ENCODE data around the gene GAS6.
"Not testable (repeated sequence)": the region's sequence is repeated elsewhere in the genome, so short reads cannot be mapped to it uniquely, and the experiment has no call there.

GAS6 gene

GRCh38 chr13:113837560-113838355 is 26.1 kb downstream of the GAS6 start:
- DNase-seq (ENCODE audit: low spot score): peak; percentile 98

DNA sequence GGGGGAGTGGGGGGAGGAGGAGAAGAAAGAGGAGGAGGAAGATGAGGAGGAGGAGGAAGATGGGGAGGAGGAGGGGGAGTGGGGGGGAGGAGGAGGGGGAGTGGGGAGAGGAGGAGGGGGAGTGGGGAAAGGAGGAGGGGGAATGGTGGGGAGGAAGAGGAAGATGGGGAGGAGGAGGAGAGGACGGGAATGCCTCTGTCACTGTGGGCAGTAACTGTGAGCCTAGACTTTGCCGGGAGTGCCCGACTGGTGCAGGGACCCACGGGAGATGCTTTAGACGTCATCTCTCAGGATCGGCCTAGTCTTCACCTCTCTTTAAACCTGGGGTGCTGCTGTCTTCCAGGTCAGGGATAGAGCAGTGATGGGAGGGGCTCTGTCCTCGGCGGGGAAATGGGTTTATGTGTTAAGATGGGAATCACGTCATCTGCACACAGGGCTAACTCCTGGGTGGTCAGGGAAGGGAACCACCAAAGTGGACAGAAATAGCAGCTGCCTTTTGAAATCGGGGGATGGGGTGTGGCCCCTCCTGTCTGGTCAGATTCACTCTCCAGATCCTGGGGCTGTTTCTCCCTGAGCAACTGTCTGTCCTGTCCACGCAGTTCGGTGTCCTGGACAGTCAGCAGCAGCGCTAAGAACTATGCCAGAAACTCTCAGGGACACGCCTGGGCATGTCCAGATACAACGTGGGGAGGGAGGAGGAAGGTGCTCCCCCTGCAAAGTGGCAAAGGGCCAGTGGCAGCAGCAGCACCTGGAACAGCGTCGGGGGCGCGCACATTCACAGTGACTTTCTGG is 26.9 kb downstream of the GAS6 start:
- DNase-seq (ENCODE audit: low spot score): peak; percentile 82

DNA sequence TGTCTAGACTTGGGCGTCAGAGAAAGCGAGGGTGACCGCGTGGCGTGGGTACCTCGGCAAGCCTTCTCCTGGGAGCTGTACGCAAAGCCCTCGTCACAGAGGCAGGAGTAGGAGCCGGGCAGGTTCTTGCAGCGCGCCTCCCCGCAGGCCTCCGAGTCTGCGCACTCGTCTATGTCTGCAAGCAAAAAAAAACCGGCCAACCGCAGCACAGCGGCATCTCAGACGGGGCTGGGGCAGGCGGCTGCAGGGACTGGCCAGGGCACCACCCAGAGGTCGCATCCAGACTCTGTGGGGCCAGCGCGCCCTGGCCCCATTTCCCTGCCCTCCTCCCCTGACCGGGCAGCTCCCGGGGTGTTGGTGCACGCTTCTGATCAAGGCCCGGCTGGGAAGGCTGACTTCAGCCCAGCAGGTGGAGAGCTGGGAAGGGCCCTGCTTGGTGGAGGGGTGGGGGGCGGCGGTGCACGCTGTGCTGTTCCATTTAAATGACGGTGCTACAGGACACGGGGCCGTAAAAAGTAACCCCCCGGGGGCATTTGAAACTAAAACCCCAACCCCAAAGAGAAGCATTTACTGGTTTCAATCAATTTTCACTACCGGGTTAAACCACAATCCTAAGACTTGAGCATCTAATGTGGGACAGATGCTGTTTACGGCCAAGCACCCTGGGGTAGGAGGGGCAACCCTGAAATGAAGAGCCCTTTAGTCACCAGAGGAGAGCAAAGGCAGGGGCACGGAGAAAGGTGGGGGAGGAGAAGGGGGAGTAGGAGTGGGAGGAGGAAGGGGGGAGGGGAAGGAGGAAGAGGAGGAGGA is 28.2 kb downstream of the GAS6 start:
- DNase-seq (ENCODE audit: low spot score): peak; percentile 84

DNA sequence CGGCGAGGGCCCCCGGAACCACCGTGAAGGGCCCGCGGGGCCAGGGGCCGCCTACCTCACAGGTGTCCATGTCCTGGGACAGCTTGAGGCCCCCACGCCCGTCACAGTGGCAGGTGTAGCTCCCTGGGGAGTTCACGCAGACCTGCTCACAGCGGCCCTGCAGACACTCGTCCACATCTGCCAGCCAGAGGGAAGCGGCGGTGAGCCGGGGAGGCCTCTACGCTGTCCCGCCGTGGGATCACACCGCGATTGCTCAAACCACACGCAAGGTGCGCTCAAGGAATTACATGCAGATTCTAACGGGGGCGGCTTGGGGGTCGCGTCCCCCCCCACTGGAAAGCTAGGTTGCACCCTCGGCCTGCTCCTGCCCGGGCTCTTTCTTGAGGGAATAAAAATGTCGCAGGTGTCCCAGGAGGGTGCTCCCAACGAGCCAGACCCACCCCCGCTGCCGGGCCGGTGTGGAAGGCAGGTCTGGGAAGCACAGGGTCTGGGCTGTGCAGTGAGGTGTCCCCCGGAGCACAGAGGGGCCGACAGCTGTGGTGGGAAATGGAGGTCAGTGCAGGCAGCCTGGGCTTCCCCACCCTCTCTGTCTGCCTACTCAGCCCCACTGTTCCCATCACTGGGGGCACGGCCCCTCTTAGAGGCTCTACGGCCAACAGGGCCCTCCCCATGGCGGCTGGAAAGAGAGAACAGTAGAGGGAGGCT is 29.2 kb downstream of the GAS6 start:
- no peak for DNase-seq (ENCODE audit: low spot score)

DNA sequence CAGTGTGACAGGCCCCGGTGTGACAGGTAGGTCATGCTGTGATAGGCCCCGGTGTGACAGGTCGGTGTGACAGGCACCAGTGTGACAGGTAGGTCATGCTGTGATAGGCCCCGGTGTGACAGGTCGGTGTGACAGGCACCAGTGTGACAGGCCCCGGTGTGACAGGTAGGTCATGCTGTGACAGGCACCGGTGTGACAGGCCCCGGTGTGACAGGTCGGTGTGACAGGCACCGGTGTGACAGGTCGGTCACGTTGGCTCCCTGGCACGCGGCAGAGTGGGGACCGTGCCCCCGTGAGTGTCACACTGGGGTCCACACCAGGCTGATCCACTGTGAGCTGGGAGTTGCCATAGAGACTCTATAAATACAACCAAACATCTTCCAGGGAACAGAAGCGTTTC is 29.9 kb downstream of the GAS6 start:
- DNase-seq (ENCODE audit: low spot score): not testable (repeated sequence)

DNA sequence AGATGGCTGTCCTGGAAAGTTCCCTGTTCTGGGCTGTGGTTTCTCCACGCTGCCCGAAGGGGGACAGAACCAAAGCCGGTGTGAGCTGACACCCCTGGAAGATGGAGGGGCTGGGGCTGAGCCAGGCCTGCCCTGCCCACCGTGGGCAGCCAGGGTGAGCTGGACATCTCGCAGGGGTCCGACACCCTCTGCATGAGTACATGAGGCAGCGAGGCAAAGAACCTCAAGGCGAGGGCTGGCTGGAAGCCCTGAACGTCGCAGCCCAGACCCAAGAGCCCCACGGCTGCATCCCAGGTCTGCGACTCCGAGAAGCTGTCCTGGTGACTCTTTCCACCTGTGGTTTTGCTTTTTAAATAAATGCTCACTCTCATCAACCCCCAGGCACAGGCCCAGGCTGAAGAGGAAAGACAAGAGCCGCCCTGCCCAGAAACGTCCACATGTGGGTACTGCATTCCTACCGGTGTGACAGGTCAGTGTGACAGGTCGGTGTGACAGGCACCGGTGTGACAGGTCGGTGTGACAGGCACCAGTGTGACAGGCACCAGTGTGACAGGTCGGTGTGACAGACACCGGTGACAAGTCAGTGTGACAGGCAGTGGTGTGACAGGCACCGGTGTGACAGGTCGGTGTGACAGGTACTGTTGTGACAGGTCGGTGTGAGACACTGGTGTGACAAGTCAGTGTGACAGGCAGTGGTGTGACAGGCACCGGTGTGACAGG is 30.6 kb downstream of the GAS6 start:
- DNase-seq (ENCODE audit: low spot score): no peak

DNA sequence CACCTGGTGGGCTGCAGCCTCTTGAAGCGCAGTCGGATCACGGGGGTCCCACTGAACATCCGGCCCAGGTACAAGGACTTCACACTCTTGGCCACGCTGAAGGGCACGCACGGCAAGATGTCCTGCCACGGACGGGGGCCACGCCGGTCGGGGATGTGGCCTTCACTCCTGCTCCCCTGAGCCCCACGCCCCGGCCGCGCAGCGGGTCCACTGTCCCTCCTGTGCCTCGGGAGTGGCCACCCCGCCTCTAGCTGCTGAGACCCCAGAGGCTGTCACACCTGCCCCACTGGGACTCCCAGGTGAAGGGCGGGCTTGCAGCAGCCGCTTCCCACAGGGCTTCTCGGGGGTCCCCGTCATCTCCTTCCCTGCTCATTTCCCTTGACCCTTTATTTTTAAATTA is 31.2 kb downstream of the GAS6 start:
- no peak for DNase-seq (ENCODE audit: low spot score)

- DNase-seq (ENCODE audit: low spot score): no peak
These were observed 31.7 kb downstream of the GAS6 start for GRCh38 chr13:113832205-113832604.

DNA sequence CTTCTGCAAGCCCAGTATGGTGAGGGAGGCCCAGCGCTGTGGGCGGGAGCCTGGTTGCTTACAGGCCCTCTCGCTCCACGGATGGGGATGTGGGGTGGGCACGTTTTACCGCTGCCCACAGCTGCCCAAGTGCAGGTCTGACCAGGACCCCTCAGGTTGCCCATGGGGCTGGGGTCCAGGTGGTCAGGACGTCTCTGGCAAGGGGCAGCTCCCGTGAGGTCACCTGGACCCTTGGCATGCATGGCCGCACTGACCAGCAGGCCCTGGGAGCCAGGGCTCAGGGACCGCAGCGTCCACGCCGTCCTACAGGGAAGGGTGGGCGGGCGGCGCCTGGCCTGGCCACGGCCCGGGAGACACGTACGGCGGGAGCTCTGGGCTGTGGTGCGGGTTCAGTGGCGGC is 32.8 kb downstream of the GAS6 start:
- DNase-seq (ENCODE audit: low spot score): no peak

- not testable (repeated sequence) for DNase-seq (ENCODE audit: low spot score)
These were observed 33.4 kb downstream of the GAS6 start for GRCh38 chr13:113830426-113830950.

DNA sequence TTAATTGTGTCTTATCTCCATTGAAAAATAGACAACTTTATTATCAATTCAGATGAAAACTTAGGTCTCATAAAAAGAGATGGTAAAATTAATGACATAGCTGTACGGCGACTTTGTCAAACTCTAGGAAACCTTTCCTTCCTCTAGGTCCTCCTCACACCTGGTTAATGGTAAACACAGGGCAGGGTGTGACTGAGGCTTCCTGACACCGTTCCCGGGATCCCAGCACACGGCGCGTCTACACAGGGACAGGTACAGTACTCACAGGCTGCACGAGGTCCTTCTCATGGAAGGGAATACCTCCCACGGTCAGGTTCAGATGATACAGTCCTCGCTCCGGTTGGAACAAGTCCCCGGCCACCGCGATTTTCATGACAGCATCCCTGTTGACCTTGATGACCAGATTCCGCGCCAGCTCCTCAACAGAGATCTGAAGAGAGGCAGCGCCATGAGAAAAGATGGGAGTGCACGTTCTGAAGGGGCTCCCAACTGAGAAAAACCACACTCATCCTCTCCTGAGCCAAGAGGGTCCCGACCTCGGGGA is 35.5 kb downstream of the GAS6 start:
- DNase-seq (ENCODE audit: low spot score): no peak

- no peak for DNase-seq (ENCODE audit: low spot score)
These were observed 36.9 kb downstream of the GAS6 start for GRCh38 chr13:113827021-113827420.

DNA sequence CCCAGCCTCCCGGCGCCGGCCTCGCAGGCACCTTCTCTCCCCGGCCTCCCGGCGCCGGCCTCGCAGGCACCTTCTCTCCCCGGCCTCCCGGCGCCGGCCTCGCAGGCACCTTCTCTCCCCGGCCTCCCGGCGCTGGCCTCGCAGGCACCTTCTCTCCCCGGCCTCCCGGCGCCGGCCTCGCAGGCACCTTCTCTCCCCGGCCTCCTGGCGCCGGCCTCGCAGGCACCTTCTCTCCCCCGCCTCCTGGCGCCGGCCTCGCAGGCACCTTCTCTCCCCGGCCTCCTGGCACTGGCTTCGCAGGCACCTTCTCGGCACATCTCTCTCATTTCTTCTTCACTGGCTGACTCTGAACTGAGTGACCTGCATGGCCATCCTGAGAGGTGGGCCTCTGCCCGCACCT is 37.4 kb downstream of the GAS6 start:
- DNase-seq (ENCODE audit: low spot score): not testable (repeated sequence)

- no peak for DNase-seq (ENCODE audit: low spot score)
These were observed 38.0 kb downstream of the GAS6 start for GRCh38 chr13:113825841-113826240.

DNA sequence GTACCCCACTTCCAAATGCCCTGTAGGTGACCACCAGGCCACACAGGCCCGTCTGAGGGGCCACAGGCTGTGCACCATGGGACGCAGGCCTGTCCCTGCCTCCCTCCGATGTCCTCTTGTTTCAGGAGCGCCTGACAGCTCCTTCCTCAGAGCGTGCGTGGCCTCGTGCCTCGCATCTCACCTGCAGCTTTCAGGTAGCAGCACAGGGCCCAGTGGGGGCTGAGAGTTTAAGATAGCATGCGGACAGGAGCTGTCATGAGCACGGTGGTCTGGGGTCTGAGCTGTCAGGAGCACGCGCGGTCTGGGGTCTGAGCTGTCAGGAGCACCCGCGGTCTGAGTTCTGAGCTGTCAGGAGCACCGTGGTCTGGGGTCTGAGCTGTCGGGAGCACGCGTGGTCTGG is 40.1 kb downstream of the GAS6 start:
- no peak for DNase-seq (ENCODE audit: low spot score)

GRCh38 chr13:113822956-113823744 is 40.7 kb downstream of the GAS6 start:
- no peak for DNase-seq (ENCODE audit: low spot score)

DNA sequence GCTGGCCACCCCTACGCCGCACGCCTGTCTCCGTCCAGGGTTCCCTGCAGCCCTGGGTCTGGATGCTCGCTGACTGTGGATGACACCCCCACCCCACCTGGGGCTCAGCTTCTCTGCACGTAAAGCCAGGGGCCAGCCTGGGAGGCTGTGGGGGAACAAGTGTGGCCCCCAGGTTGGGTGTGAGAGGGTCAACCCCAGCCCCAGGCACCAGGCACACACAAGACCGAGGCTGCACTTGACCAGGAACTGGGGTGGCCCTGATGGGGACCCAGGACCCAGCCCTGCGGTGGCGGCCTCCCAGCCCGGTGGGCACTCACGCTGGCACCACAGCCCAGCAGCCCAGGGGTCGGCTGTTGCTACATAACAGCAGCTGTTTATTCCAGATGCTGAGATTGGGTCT is 41.6 kb downstream of the GAS6 start:
- DNase-seq (ENCODE audit: low spot score): no peak

DNA sequence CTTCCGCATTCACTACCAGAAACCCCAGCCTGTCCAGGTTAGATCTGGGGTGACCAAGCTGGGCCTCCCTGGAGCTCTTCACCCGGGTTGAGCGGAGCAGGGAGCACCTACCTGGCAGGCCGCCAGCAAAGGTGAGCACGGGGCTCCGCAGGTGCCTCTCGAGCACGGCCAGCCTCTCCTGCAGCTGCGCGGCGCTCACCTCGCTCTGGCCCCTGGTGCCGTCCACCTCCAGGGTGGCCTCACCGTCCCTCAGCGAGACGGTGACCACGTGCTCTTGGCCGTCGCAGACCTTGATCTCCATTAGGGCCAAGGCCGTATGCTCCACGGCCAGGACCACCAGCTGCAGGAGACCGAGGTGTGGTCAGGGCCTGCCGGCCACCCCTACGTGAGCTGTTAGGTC is 42.0 kb downstream of the GAS6 start:
- no peak for DNase-seq (ENCODE audit: low spot score)

- DNase-seq (ENCODE audit: low spot score): peak; percentile 93
These were observed 42.8 kb downstream of the GAS6 start for GRCh38 chr13:113820813-113821651.

All from GM03348 (cell line).